GM23338 (cell line): ENCODE data around the gene TSHZ2. TPM values are rescaled to one million over a fixed set of nuclear protein-coding genes. Genes with fewer than 3 reads are reported as not detected.

Experiments used
- ATAC-seq: fragments of 200-7000 bp; cut with Tn5 transposase; 3 replicates; pipeline ENCODE4 v1.9.1; 2020
- DNase-seq: peaks from one replicate; pipeline ENCODE4 v3.0.0-alpha.2; 2015; ENCODE audit warnings: low spot score
- H2AFZ ChIP-seq: fragments of 200-600 bp; sonication (generic); 2 replicates; pipeline ENCODE4 v1.8.0; 2016; ENCODE audit warnings: antibody characterized with exemption, mild to moderate bottlenecking, moderate library complexity
- H3F3A ChIP-seq: fragments of 200-600 bp; sonication (generic); replicated peaks from 2 replicates; pipeline ENCODE4 v1.8.0; 2017; ENCODE audit warnings: antibody characterized with exemption, mixed run types, low read depth
- H3K27ac ChIP-seq: fragments of 200-600 bp; sonication (generic); 2 replicates; pipeline ENCODE4 v1.6.1; 2016; ENCODE audit warnings: low read depth
- H3K27me3 ChIP-seq: fragments of 200-600 bp; sonication (generic); 2 replicates; pipeline ENCODE4 v1.8.0; 2016; ENCODE audit warnings: mild to moderate bottlenecking, mixed run types, moderate library complexity; ENCODE audit not compliant: insufficient read depth
- H3K36me3 ChIP-seq: fragments of 200-600 bp; sonication (generic); 2 replicates; pipeline ENCODE4 v1.8.0; 2016; ENCODE audit warnings: mild to moderate bottlenecking; ENCODE audit not compliant: insufficient read depth
- H3K4me1 ChIP-seq: fragments of 200-600 bp; sonication (generic); 2 replicates; pipeline ENCODE4 v1.8.0; 2016; ENCODE audit warnings: mild to moderate bottlenecking, moderate library complexity; ENCODE audit not compliant: insufficient read depth
- H3K4me2 ChIP-seq: fragments of 200-600 bp; sonication (generic); 2 replicates; pipeline ENCODE4 v1.7.1; 2017; ENCODE audit warnings: mixed run types
- H3K4me3 ChIP-seq: fragments of 200-600 bp; sonication (generic); 2 replicates; pipeline ENCODE4 v1.6.1; 2016; ENCODE audit warnings: mixed run types
- H3K79me2 ChIP-seq: fragments of 200-600 bp; sonication (generic); replicated peaks from 2 replicates; pipeline ENCODE4 v1.8.0; 2017; ENCODE audit warnings: mild to moderate bottlenecking; ENCODE audit not compliant: insufficient read depth
- H3K9me2 ChIP-seq: fragments of 200-600 bp; sonication (generic); 2 replicates; pipeline ENCODE4 v1.8.0; 2017; ENCODE audit not compliant: insufficient read depth
- H4K20me1 ChIP-seq: fragments of 200-600 bp; sonication (generic); replicated peaks from 2 replicates; pipeline ENCODE4 v1.8.0; 2017; ENCODE audit warnings: mild to moderate bottlenecking; ENCODE audit not compliant: insufficient read depth
- H3K27ac Mint-ChIP-seq: 2 replicates; pipeline ENCODE4 v1.8.0; 2020; ENCODE audit warnings: inconsistent platforms, mild to moderate bottlenecking, moderate library complexity, mixed read lengths
- H3K27me3 Mint-ChIP-seq: 3 replicates; pipeline ENCODE4 v1.8.0; 2022; ENCODE audit warnings: low read depth, mild to moderate bottlenecking, moderate library complexity, mixed read lengths, inconsistent platforms; ENCODE audit not compliant: insufficient read depth, poor library complexity
- H3K36me3 Mint-ChIP-seq: 3 replicates; pipeline ENCODE4 v1.8.0; 2021; ENCODE audit warnings: low read depth, mild to moderate bottlenecking, inconsistent platforms, moderate library complexity, mixed read lengths
- H3K4me1 Mint-ChIP-seq: 3 replicates; pipeline ENCODE4 v1.8.0; 2020; ENCODE audit warnings: mild to moderate bottlenecking, inconsistent platforms, mixed read lengths
- H3K4me3 Mint-ChIP-seq: 3 replicates; pipeline ENCODE4 v1.8.0; 2021; ENCODE audit warnings: moderate library complexity, mild to moderate bottlenecking, inconsistent platforms, mixed read lengths
- H3K9me3 Mint-ChIP-seq: 3 replicates; pipeline ENCODE4 v1.8.0; 2020; ENCODE audit warnings: moderate library complexity, mild to moderate bottlenecking, inconsistent platforms, mixed read lengths
- CREB1 ChIP-seq: fragments of 250-450 bp; sonication (Bioruptor Pico); IDR thresholded peaks from 2 replicates; pipeline ENCODE4 v1.5.0; 2020; ENCODE audit warnings: low read depth, mild to moderate bottlenecking, moderate library complexity
- CTCF ChIP-seq, 2 experiments: fragments of 200-600 bp in 1 of 2; sonication (generic) in 1 of 2; conservative IDR thresholded peaks; 2 replicates each; pipeline versions ENCODE4 v1.5.1 to v1.6.1; 2016 to 2017; ENCODE audit warnings: antibody characterized with exemption in 2 of 2, low read depth in 2 of 2, mild to moderate bottlenecking in 2 of 2, moderate library complexity in 1 of 2
- EZH2 ChIP-seq: fragments of 200-600 bp; sonication (generic); IDR thresholded peaks from one replicate; pipeline ENCODE4 v1.8.0; 2017; ENCODE audit warnings: antibody characterized with exemption, mild to moderate bottlenecking, low read depth; ENCODE audit not compliant: unreplicated experiment
- JUNB ChIP-seq: IDR thresholded peaks from one replicate; pipeline ENCODE4 v1.6.1; 2016; ENCODE audit warnings: antibody characterized with exemption; ENCODE audit not compliant: unreplicated experiment
- NANOG ChIP-seq: IDR thresholded peaks from 2 replicates; pipeline ENCODE4 v1.6.1; 2016; ENCODE audit warnings: antibody characterized with exemption, borderline replicate concordance
- POLR2AphosphoS5 ChIP-seq: IDR thresholded peaks from 2 replicates; pipeline ENCODE4 v1.6.1; 2016; ENCODE audit warnings: antibody characterized with exemption, low read depth
- STAT1 ChIP-seq: IDR thresholded peaks from one replicate; pipeline ENCODE4 v1.6.1; 2016; ENCODE audit warnings: antibody characterized with exemption; ENCODE audit not compliant: unreplicated experiment
- polyA plus RNA-seq: library from polyadenylated mRNA; unstranded; fragments of >200 nt; fragmentation: Nextera tagmentation; extraction: Ambion mirVana; gene quantifications from 2 replicates; pipeline ENCODE4 v1.2.1, GENCODE V29; 2016
- total RNA-seq: library from RNA; depleted of rRNA; stranded (reverse); fragments of >200 nt; shearing (Covaris generic); gene quantifications from 2 replicates; pipeline ENCODE4 v1.2.3, GENCODE V29; 2014
- TF ChIP-seq, protein P1 (sequence below): fragments of 250-450 bp; sonication (Bioruptor Pico); IDR thresholded peaks from 2 replicates; pipeline ENCODE4 v1.5.0; 2020; ENCODE audit warnings: mild to moderate bottlenecking, moderate library complexity

The TSHZ2 gene
- total and polyA plus RNA-seq, 2 experiments from 2014 or later: 0.49 to 1.3 TPM

GRCh38 chr20:53092772-53093300, 120.7 kb downstream of the TSHZ2 start (continued):
- TF ChIP-seq, protein P1, sequence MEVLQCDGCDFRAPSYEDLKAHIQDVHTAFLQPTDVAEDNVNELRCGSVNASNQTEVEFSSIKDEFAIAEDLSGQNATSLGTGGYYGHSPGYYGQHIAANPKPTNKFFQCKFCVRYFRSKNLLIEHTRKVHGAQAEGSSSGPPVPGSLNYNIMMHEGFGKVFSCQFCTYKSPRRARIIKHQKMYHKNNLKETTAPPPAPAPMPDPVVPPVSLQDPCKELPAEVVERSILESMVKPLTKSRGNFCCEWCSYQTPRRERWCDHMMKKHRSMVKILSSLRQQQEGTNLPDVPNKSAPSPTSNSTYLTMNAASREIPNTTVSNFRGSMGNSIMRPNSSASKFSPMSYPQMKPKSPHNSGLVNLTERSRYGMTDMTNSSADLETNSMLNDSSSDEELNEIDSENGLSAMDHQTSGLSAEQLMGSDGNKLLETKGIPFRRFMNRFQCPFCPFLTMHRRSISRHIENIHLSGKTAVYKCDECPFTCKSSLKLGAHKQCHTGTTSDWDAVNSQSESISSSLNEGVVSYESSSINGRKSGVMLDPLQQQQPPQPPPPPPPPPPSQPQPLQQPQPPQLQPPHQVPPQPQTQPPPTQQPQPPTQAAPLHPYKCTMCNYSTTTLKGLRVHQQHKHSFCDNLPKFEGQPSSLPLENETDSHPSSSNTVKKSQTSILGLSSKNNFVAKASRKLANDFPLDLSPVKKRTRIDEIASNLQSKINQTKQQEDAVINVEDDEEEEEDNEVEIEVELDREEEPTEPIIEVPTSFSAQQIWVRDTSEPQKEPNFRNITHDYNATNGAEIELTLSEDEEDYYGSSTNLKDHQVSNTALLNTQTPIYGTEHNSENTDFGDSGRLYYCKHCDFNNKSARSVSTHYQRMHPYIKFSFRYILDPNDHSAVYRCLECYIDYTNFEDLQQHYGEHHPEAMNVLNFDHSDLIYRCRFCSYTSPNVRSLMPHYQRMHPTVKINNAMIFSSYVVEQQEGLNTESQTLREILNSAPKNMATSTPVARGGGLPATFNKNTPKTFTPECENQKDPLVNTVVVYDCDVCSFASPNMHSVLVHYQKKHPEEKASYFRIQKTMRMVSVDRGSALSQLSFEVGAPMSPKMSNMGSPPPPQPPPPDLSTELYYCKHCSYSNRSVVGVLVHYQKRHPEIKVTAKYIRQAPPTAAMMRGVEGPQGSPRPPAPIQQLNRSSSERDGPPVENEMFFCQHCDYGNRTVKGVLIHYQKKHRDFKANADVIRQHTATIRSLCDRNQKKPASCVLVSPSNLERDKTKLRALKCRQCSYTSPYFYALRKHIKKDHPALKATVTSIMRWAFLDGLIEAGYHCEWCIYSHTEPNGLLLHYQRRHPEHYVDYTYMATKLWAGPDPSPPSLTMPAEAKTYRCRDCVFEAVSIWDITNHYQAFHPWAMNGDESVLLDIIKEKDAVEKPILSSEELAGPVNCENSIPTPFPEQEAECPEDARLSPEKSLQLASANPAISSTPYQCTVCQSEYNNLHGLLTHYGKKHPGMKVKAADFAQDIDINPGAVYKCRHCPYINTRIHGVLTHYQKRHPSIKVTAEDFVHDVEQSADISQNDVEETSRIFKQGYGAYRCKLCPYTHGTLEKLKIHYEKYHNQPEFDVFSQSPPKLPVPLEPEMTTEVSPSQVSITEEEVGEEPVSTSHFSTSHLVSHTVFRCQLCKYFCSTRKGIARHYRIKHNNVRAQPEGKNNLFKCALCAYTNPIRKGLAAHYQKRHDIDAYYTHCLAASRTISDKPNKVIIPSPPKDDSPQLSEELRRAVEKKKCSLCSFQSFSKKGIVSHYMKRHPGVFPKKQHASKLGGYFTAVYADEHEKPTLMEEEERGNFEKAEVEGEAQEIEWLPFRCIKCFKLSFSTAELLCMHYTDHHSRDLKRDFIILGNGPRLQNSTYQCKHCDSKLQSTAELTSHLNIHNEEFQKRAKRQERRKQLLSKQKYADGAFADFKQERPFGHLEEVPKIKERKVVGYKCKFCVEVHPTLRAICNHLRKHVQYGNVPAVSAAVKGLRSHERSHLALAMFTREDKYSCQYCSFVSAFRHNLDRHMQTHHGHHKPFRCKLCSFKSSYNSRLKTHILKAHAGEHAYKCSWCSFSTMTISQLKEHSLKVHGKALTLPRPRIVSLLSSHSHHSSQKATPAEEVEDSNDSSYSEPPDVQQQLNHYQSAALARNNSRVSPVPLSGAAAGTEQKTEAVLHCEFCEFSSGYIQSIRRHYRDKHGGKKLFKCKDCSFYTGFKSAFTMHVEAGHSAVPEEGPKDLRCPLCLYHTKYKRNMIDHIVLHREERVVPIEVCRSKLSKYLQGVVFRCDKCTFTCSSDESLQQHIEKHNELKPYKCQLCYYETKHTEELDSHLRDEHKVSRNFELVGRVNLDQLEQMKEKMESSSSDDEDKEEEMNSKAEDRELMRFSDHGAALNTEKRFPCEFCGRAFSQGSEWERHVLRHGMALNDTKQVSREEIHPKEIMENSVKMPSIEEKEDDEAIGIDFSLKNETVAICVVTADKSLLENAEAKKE (CRISPR knock-in tag): no peak
- TF ChIP-seq JUNB (no peak), CREB1 (CRISPR knock-in tag) (no peak), NANOG (no peak), EZH2 (no peak)

DNA sequence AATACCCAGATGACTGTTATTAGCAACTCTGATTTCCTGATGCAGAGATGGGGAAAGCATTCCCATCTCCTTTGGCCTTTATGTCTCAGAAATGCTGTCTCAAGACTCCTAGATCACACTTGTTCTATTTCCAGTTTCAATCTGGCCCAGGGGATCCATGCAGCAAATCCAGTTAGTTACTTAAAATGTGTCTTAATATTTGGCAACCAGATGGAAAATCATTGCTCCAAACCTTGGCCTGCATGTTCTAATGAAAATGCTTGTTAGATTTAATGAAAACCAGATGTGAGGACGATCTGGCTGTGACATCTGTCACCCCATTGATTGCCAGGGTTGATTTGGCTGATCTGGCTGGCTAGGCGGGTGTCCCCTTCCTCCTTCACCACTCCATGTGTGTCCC, 125.2 kb downstream of the TSHZ2 start:
- Histone ChIP-seq H3K36me3 (no peaks in the 10 kb centered on the region), H3K4me3 (no peak overlapping the region), H4K20me1 (no peaks in the 10 kb centered on the region), H3K9me2 (no peaks in the 10 kb centered on the region; the same call in 1 of the 2 replicates), H2AFZ (no peak overlapping the region), H3K79me2 (no peaks in the 10 kb centered on the region), H3K4me2 (no peak overlapping the region), H3K4me1 (no peaks in the 10 kb centered on the region), H3K27ac (no peak overlapping the region), H3K27me3 (no peaks in the 10 kb centered on the region), H3F3A (no peaks in the 10 kb centered on the region)
- ATAC-seq (no peak), DNase-seq (no peak)
- H3K4me1 Mint-ChIP-seq: 0 out of 3 replicates have a peak, but pooled peaks cover 3% of the 10 kb centered on the region
- no peaks in the 10 kb centered on the region for H3K9me3 Mint-ChIP-seq
- no peak overlapping the region for H3K27ac Mint-ChIP-seq
- no peak overlapping the region for H3K4me3 Mint-ChIP-seq
- H3K36me3 Mint-ChIP-seq: no peaks in the 10 kb centered on the region
- peaks cover 5% of the 10 kb centered on the region for H3K27me3 Mint-ChIP-seq
- TF ChIP-seq NANOG (no peak), CTCF (conservative IDR thresholded peaks at IDR 0.05; ENCODE audit: low read depth in 2 of 2) (no peak), STAT1 (no peak), POLR2AphosphoS5 (no peak), CREB1 (CRISPR knock-in tag) (no peak)
- TF ChIP-seq, protein P1 (CRISPR knock-in tag): no peak
